Dermis microvascular lymphatic vessel endothelial cell (primary cell): ENCODE results near the gene COL10A1. TPM values are rescaled to one million over a fixed set of nuclear protein-coding genes. Genes with fewer than 3 reads are reported as not detected.

Experiments used
- DNase-seq, 2 donors: peaks; one replicate each; pipeline versions ENCODE4 v3.0.0 to v3.0.0-alpha.2; 2010; ENCODE audit warnings: low read depth in 2 of 2
- total RNA-seq: library from RNA; depleted of rRNA; stranded (reverse); fragments of >200 nt; gene quantifications from 2 replicates; pipeline ENCODE4 v1.2.1, GENCODE V29; 2014

COL10A1 gene
- total RNA-seq = not detected in 2 replicates

DNA sequence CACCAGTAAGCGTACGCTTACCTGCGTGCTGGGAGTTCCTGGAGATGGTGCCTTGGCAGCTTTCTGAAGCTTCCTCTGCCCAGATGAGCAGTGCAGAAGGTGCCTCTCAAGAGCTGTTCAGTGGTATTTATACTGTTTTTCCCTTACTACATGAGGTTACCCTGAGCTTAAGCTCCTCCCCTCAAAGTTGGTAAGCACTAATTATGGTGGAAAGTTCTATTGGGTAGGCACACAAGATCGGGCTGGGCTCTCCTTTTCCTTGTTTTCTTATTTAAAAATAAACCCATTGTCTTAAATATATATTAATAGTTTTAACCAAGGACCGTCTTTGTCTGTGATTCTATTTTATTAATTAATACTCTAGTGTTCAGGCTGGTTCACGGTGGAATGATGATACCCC is at the start of gene COL10A1:
TSS of gene COL10A1 (minus strand) at position 101 of the 400 bp plus-strand sequence. CDS start 640 bp downstream, outside the sequence.
- no peak for DNase-seq

DNA sequence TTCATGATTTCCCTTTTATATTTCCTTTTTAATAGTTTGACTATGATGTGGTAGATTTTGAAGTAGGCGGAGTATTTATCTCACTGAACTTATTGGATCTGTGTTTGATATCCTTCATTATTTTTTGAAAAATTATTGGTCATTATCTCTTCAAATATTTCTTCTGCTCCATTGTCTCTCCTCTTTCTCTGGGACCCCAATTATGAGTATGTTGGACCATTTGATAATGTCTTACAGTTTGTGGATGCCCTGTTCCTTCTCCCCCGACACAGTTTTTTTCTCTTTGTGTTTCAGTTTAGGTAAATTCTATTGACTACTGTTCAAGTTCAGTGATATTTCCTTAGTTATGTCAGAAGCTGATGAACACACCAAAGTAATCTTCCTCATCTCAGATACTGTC is 49.4 kb upstream of the COL10A1 start:
- DNase-seq = peak in 1 of 2 donors; percentile 3

GRCh38 chr6:116173928-116174327 is 48.0 kb upstream of the COL10A1 start:
- no peak for DNase-seq

DNA sequence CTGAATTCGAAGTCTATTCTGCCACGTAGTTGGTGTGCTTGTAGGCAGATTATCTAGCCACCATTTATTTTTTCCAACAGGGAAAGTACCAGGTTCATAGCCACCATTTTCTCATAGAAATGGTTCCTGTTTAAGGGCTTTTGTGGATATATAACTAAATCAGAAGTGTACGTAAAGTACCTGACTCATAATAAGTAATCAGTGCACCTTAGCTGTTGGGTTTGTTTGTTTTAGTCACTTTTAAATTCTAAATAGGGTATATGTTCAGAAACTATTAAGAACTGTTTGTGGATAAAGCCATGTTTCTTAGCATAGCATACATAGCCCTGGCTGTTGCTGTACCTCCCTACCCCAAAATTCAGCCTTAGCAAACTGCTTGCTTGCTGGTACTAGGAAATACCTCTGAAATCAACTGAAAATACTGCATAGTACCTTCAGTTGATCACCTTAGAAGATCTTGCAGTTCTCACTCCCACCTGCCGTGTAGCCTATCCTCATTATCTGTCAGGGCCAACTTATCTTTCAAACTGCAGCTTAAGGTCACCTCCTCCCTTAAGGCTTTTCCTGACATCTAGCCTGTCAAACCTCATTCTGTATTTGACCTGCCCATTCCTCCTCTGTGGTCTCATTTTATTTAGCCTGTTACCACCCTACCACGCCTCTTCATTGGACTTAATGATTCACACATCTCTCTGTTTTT is 44.6 kb upstream of the COL10A1 start:
- no peak for DNase-seq

DNA sequence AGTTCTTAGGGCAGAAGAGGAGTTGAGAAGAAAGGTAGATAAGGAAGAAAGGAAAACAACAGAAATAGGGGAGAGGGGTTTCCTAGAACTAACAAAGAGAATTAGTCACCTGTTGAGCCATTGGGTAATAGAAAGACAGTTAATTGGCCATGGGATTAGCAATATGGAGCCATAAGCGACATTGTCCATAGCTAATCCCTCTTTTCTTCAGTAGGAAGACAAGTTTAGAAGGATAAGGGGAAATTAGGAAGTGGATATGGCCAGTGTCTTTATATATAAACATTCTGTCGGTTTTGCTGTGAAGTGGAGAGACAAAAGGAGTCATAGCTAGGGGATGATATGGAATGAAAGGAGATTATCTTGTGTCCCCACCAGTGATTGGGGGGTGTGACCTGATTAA is 43.9 kb upstream of the COL10A1 start:
- no peak for DNase-seq

- no peak for DNase-seq
These were observed 42.2 kb upstream of the COL10A1 start for GRCh38 chr6:116168148-116168547.

- no peak for DNase-seq
These were observed 40.4 kb upstream of the COL10A1 start for GRCh38 chr6:116166369-116166768.

GRCh38 chr6:116165596-116165995 is 39.7 kb upstream of the COL10A1 start:
- DNase-seq = no peak

DNA sequence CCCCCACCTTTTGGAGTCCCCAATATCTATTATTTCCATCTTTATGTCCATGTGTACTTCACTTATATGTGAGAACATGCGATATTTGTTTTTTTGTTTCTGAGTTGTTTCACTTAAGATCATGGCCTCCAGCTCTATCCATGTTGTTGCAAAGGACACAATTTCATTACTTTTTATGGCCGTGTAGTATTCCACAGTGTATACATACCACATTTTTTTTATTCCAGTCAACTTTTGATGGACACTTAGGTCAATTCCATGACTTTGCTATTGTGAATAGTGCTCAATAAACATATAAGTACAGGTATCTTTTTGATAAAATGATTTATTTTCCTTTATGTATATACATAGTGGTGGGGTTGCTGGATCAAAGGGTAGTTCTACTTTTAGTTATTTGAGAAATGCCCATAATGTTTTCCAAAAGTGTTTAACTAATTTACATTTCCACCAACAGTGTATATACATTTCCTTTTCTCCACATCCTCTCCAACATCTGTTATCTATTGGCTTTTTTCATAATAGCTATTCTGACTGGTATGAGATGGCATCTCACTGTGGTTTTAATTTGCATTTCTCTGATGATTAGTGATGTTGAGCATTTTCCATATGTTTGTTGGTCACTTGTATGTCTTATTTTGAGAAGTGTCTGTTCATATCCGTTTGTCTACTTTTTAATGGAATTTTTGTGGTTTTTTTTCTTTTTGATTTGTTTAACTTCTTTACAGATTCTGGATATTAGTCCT is 34.0 kb upstream of the COL10A1 start:
- no peak for DNase-seq

- DNase-seq = no peak
These were observed 32.7 kb upstream of the COL10A1 start for GRCh38 chr6:116158641-116159040.

DNA sequence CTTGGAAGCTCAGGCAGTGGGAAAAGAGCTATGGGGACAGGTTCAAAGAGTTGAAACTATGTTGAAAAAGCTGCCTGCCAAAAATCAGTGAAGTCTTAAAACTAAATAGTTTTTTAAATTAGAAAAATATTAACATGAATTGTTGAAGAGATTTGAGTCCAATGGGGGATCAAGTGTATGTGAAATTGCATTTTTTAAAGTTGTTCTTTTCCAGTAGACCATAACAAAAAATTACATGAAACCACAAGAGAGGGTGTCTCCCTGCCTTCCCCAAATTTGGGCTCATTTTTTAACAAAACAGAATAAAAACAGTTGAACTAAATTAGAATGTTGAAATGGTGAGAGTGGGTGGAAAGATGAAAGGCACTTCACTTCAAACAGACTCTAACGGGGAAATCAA is 31.5 kb upstream of the COL10A1 start:
- no peak for DNase-seq

- DNase-seq = no peak
These were observed 30.7 kb upstream of the COL10A1 start for GRCh38 chr6:116156405-116157326.

DNA sequence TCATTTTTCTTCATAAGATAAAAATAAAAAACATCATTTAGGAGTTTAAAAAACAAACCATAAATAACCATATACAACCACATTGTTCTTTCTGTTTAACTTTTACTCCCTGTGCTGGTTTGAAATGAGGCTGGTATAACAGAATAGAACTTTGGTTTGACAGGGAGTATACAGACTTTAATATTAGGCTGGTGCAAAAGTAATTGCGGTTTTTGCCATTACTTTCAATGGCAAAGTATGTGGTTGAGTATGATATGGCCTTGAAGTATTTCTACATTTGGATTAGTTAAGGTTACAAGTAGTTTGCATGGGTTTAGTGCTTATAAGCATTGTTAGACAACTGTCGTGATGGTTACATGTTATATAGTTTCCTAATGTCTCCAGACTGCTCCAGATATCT is 29.0 kb upstream of the COL10A1 start:
- DNase-seq = no peak

DNA sequence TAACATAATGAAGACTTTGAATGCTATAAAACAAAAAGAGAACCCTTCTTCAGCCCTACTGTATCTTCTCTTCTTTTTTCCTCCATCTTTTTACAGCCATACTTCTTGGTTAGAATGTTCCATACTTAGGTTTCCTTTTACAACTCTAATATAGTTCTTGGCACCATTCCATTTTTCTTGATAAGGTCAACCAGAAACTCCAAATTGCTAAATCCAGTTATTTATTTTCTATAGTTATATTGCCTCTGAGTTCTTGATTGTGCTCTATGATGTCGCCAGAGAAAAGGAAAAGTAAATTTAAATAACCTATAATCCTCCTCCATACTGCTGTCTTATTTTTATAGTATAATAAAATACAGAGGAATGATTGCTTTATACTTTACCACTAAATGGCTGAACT is 26.7 kb upstream of the COL10A1 start:
- DNase-seq = no peak

DNA sequence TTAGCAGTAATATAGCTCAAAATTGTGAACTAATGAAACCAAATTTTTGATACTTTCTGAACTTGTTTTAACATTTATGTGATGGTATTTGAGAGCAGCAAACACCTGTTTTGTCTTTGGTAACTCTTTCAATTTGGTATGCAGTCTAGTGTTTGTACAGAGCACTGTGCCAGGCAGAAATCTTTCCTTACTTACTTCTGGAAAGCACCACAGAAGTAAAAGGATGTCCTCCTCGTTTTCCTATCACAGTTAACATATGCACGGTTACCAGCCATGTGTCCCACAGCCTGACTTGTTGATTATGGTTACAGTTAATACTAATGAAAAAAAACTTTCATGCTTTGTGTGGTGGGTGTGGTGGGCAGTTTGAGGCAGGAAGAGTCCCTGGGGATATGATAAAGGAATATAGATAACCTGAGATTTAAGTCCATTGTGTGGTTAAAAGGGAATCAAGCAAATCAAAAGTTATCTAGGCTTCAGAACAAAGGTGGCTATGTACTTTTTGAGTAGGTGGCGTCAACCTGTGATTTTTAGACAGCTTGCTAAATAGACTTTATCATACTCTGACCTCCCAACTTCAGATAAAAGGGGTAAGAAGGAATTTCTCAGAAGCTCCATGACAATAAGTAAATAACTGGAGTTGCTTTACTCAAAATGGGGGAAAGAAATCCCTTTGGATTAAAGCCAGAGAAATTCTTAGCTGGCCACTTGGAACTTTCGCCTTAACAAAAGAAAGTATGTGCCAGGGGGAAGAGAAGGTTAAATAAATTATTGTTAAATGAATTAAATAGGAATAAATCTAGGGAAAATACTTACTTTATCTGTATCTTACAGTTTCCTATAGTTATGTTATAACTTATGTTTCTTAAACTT is 20.1 kb upstream of the COL10A1 start:
- DNase-seq = peak in 1 of 2 donors; percentile 4

- DNase-seq = no peak
These were observed 18.7 kb upstream of the COL10A1 start for GRCh38 chr6:116144605-116145004.

- no peak for DNase-seq
These were observed 14.0 kb upstream of the COL10A1 start for GRCh38 chr6:116139917-116140316.

GRCh38 chr6:116136933-116137340 is 11.0 kb upstream of the COL10A1 start:
- DNase-seq = no peak

DNA sequence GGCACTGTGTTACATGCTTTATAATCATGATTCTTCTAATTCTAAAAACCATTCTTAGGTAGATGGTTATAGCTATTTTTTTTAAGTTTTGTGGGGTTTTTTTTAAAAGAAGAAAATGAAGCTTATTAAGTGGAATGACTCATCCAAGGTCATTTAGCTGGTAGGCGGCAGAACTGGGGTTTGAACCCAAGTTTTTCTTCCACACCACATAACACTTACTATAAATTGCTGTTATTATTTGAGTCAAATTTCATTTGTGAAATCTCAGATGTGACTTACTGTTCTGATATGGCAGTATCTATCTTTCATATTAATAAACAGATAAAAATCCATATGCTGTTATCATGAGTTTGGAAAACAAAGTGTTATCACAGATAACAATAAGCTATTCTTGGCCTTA is 10.4 kb upstream of the COL10A1 start:
- DNase-seq = no peak

DNA sequence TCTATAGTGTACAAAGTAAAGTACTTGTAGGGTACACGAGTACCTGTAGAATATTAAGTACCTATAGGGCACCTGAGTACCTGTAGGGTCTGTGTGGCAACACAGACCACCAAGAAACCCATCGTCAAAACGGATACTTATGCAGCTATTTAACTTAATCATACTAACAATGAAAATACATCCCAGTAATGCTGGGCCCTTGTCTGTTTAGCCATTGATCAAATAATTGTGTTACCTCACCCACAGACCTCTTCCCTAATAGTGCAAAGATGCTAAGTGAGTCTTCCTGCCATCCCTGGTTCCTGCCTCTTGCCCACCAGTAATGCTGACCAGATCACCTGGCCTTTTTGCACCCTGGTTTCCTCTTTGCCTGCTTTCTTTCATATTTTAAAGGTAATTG is 7.5 kb upstream of the COL10A1 start:
- no peak for DNase-seq
